Renal cortical epithelial cell (primary cell): ENCODE measurements around the gene COG4. TPM values are rescaled to one million over a fixed set of nuclear protein-coding genes. Genes with fewer than 3 reads are reported as not detected.
A peak's percentile ranks its signal among the peaks of the same experiment; 100 is the strongest.

Experiments
- DNase-seq: peaks from one replicate; pipeline ENCODE4 v3.0.0-alpha.2; 2011; ENCODE audit warnings: low read depth
- total RNA-seq: library from RNA; depleted of rRNA; stranded (reverse); fragments of >200 nt; gene quantifications from 2 replicates; pipeline ENCODE4 v1.2.3, GENCODE V29; 2014

The COG4 gene
- total RNA-seq, 1 donor from 2014 or later, result 71.1 TPM

GRCh38 chr16:70527315-70527996 is 4.1 kb upstream of the COG4 start:
- DNase-seq, result no peak

- no peak for DNase-seq
These were observed 3.0 kb upstream of the COG4 start for GRCh38 chr16:70526403-70526802.

- peak; percentile 4 for DNase-seq
These were observed 1.1 kb upstream of the COG4 start for GRCh38 chr16:70524399-70524825.

- peak; percentile 19 for DNase-seq
These were observed 517 bp upstream of the COG4 start, which contains the start of gene SF3B3 for GRCh38 chr16:70523743-70524398. TSS of gene SF3B3 (plus strand) at chr16:70523816. CDS start at chr16:70526657, 2,841 bp downstream.

GRCh38 chr16:70522216-70523075 is 908 bp downstream of the COG4 start:
- peak; percentile 6 for DNase-seq

GRCh38 chr16:70520612-70521297 is 2.6 kb downstream of the COG4 start:
- no peak for DNase-seq

GRCh38 chr16:70512456-70512855 is 10.9 kb downstream of the COG4 start:
- DNase-seq, result peak; percentile 66

- no peak for DNase-seq
These were observed 11.5 kb downstream of the COG4 start for GRCh38 chr16:70511833-70512232.

- no peak for DNase-seq
These were observed 13.1 kb downstream of the COG4 start for GRCh38 chr16:70510216-70510615.

GRCh38 chr16:70508752-70509151 is 14.6 kb downstream of the COG4 start:
- peak; percentile 22 for DNase-seq

GRCh38 chr16:70496513-70496912 is 26.8 kb downstream of the COG4 start:
- no peak for DNase-seq

- no peak for DNase-seq
These were observed 27.8 kb downstream of the COG4 start for GRCh38 chr16:70495425-70496182.

- DNase-seq, result no peak
These were observed 28.6 kb downstream of the COG4 start for GRCh38 chr16:70494777-70495176.

GRCh38 chr16:70494202-70494770 is 29.1 kb downstream of the COG4 start:
- no peak for DNase-seq

- DNase-seq, result no peak
These were observed 29.6 kb downstream of the COG4 start for GRCh38 chr16:70493802-70494201.

GRCh38 chr16:70490261-70490660 is 33.1 kb downstream of the COG4 start:
- DNase-seq, result no peak

- DNase-seq, result no peak
These were observed 38.5 kb downstream of the COG4 start for GRCh38 chr16:70484867-70485266.

GRCh38 chr16:70483426-70483825 is 39.9 kb downstream of the COG4 start:
- DNase-seq, result no peak

- DNase-seq, result no peak
These were observed 40.7 kb downstream of the COG4 start for GRCh38 chr16:70482624-70483023.

GRCh38 chr16:70481929-70482536 is 41.3 kb downstream of the COG4 start:
- DNase-seq, result peak; percentile 85
